ENCODE results near the gene UCK2.

Gene UCK2

DNA sequence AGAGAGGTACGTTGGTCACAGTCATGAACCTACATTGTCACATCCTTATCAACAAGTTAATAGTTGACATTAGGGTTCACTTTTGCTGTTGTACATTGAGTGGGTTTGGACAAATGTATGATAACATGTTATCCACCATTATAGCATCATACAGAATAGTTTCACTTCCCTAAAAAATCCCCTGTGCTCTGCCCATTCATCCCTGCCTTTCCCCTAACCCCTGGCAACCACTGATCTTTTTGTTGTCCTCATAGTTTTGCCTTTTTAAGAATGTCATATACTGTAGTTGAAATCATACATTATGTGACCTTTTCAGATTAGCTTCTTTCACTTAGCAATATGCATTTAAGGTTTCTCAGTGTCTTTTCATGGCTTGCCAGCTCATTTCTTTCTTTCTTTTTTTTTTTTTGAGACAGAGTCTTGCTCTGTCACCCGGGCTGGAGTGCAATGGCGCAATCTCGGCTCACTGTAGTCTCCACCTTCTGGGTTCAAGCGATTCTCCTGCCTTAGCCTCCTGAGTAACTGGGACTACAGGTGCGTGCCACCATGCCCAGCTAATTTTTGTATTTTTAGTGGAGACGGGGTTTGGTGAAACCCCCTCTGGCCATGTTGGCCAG lies 50.6 kb downstream of the UCK2 start:
- Histone ChIP-seq H3K4me2 (peak overlapping the region; percentile 17 to 60 (median 38); a peak in 19 of 22 replicates), H3K9ac (no peak overlapping the region), H3K27ac (peak overlapping the region in 4 of 11 experiments; percentile 4 to 51 (median 25); a peak in 4 of 22 replicates), H3K4me3 (no peak overlapping the region; a peak in 1 of 20 replicates), H3K27me3 (peaks cover 0 to 16% (median 8%) of the 10 kb centered on the region in 11 experiments; a peak in 11 of 22 replicates), H3K36me3 (peaks cover 0 to 61% (median 31%) of the 10 kb centered on the region in 11 experiments; a peak in 17 of 22 replicates), H3K9me3 (replicated peaks in 1 of 11) (peaks cover 14 to 48% (median 39%) of the 10 kb centered on the region in 11 experiments), H3K4me1 (peaks cover 22 to 54% (median 40%) of the 10 kb centered on the region in 10 experiments), H4K20me1 (peaks cover 0 to 100% (median 86%) of the 10 kb centered on the region in 11 experiments; a peak in 19 of 22 replicates)
- 0 out of 22 replicates have a peak, but pooled peaks of 3 of the 11 experiments have one; percentile 25 to 37 (median 27) for TF ChIP-seq Cebpa-rat (IDR thresholded peaks at IDR 0.05)

DNA sequence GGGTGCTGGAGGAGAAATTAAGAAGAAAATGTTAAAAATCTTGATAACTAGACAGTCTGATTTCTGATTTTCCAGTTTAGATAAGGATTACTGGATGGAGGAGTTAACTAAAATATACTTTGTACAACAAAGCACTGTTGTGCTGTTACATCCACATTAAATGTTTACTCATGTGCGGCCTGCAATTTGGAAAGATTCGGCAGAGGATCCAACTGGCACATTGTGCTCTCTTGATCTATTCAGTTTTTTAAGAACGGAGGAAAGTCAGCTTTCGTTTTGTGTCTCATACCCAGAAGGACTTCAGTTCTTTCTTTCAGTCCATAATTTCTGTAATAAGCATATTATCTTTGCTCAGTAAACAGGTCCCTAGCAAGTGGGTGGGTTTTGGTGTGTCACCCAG lies 52.5 kb downstream of the UCK2 start:
- H4K20me1 ChIP-seq, result peaks cover 0 to 100% (median 90%) of the 10 kb centered on the region in 11 experiments; a peak in 19 of 22 replicates
- H3K36me3 ChIP-seq, result peaks cover 0 to 52% (median 24%) of the 10 kb centered on the region in 11 experiments; a peak in 14 of 22 replicates
- no peak overlapping the region for H3K4me2 ChIP-seq
- H3K4me1 ChIP-seq, result peaks cover 40 to 54% (median 47%) of the 10 kb centered on the region in 10 experiments
- no peak overlapping the region for H3K27ac ChIP-seq
- no peak overlapping the region for H3K4me3 ChIP-seq
- H3K27me3 ChIP-seq, result peaks cover 0 to 5% (median 0%) of the 10 kb centered on the region in 11 experiments; a peak in 2 of 22 replicates
- H3K9ac ChIP-seq, result no peak overlapping the region
- peaks cover 0 to 35% (median 25%) of the 10 kb centered on the region in 11 experiments; a peak in 20 of 22 replicates for H3K9me3 ChIP-seq (replicated peaks in 1 of 11)
- TF ChIP-seq Cebpa-rat (IDR thresholded peaks at IDR 0.05), result no peak

DNA sequence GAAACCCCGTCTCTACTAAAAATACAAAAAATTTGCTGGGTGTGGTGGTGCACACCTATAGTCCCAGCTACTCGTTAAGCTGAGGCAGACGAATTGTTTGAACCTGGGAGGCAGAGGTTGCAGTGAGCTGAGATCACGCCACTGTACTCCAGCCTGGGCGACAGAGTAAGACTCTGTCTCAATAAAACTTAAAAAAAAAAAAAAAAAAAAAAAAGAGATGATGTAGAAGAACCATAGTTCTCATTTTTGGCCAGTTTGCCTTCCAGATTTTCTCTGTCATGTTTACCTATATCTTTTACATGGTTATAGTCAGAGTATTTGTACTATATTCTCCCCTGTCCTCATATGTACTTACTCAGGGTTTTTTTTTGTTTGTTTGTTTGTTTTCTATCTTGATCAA lies 53.6 kb downstream of the UCK2 start:
- Histone ChIP-seq H3K27ac (no peak overlapping the region), H3K36me3 (peaks cover 0 to 55% (median 24%) of the 10 kb centered on the region in 11 experiments; a peak in 14 of 22 replicates), H3K9me3 (replicated peaks in 1 of 11) (peaks cover 0 to 35% (median 25%) of the 10 kb centered on the region in 11 experiments; a peak in 20 of 22 replicates), H3K27me3 (no peaks in the 10 kb centered on the region), H4K20me1 (peaks cover 0 to 100% (median 90%) of the 10 kb centered on the region in 11 experiments; a peak in 18 of 22 replicates), H3K9ac (no peak overlapping the region), H3K4me3 (no peak overlapping the region), H3K4me1 (peaks cover 40 to 54% (median 46%) of the 10 kb centered on the region in 10 experiments), H3K4me2 (no peak overlapping the region)
- TF ChIP-seq Cebpa-rat (IDR thresholded peaks at IDR 0.05), result no peak

DNA sequence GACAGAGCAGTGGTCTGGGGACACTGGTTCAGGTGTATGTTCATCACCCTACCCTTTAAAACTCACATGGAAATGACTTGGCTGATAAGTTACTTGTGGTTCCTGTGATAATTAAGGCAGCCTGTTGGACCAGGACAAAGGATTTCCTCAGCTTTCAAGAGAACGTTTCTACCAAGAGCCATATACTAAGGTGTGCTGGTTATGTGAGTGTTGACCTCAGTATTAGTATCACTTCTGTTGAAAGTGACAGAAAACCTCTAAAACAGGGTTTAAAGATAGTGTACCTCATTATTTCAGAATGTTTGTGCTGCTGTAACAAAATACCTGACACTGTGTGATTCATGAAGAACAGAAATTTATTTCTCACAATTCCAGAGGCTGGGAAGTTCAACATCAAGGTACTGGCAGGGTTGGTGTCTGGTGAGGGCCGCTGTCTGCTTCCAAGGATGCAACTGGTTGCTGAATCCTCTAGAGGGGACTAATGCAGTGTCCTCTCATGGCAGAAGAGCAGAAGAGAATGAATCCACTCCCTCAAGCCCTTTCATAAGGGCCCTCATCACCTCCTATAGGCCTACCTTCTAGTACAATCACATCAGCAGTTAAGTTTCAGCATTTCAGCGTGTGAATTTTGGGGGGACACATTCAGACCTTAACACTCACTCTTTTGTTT lies 54.9 kb downstream of the UCK2 start:
- Histone ChIP-seq H3K9me3 (replicated peaks in 1 of 11) (peaks cover 0 to 27% (median 17%) of the 10 kb centered on the region in 11 experiments; a peak in 20 of 22 replicates), H3K27me3 (no peaks in the 10 kb centered on the region), H3K4me1 (peaks cover 40 to 64% (median 50%) of the 10 kb centered on the region in 10 experiments), H3K27ac (no peak overlapping the region; a peak in 2 of 22 replicates), H3K4me2 (peak overlapping the region in 2 of 11 experiments; percentile 8 to 78; a peak in 3 of 22 replicates), H3K4me3 (no peak overlapping the region), H3K36me3 (peaks cover 0 to 56% (median 16%) of the 10 kb centered on the region in 11 experiments; a peak in 13 of 22 replicates), H4K20me1 (peaks cover 0 to 100% (median 93%) of the 10 kb centered on the region in 11 experiments; a peak in 18 of 22 replicates), H3K9ac (no peak overlapping the region)
- no peak for TF ChIP-seq Cebpa-rat (IDR thresholded peaks at IDR 0.05)

DNA sequence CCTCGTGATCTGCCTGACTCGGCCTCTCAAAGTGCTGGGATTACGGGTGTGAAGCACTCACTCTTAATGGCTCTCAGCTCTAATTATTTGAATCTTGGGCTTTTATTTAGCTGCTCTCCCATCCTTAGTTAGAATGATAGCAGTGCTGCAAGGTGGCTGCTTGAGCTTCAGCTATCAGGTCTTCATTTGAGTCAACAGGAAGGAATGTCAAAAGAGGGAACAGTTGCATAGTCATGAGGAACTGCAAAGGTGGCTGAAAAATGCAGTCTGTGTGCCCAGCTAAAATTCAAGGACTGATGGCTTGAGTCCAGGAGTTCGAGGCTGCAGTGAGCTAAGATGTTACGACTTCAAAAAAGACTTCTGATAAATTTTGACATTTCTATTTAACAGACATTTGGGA lies 55.6 kb downstream of the UCK2 start:
- H3K27me3 ChIP-seq, result no peaks in the 10 kb centered on the region
- peak overlapping the region in 10 of 11 experiments; percentile 8 to 78 (median 69); a peak in 14 of 22 replicates for H3K4me2 ChIP-seq
- H3K9me3 ChIP-seq (replicated peaks in 1 of 11), result peaks cover 0 to 20% (median 12%) of the 10 kb centered on the region in 11 experiments; a peak in 16 of 22 replicates
- peaks cover 0 to 100% (median 98%) of the 10 kb centered on the region in 11 experiments; a peak in 18 of 22 replicates for H4K20me1 ChIP-seq
- H3K36me3 ChIP-seq, result peaks cover 0 to 52% (median 16%) of the 10 kb centered on the region in 11 experiments; a peak in 13 of 22 replicates
- no peak overlapping the region; a peak in 2 of 22 replicates for H3K27ac ChIP-seq
- peaks cover 38 to 57% (median 45%) of the 10 kb centered on the region in 10 experiments for H3K4me1 ChIP-seq
- no peak for TF ChIP-seq Cebpa-rat (IDR thresholded peaks at IDR 0.05)
- no peak overlapping the region for H3K4me3 ChIP-seq
- H3K9ac ChIP-seq, result no peak overlapping the region

DNA sequence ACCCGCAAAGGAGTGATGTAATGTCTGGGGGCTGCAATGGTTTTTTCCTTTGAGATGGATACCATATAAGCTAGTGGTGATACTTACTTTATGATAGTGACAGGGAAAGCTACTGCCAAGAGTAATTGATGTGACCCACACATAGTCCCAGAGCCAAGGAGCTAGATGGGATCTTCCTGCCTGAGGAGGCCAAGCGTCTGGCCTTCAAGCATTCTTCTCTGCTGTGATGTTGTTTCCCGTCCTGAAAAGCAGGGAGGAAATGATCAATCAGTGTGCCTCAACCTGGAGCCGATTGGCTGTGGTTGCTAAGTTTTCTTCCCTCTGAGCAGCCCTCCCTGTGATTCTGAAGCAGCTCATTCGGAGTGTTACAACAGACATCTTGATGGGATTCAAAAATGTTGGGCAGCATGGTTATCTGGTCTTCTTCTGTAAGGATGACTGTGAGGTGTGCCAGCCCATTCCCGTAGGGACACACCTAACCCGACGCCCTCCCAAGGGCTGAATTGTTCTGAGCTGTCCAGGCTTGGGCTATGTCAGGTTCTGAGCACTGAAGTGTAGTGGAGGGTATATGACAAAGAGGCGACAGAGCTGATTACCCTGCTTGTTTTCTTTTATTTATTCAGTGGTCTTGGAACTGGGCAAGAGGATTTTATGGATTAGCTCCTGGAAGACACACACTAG lies 56.7 kb downstream of the UCK2 start:
- no peak for TF ChIP-seq Cebpa-rat (IDR thresholded peaks at IDR 0.05)
- Histone ChIP-seq H3K4me1 (peaks cover 31 to 50% (median 40%) of the 10 kb centered on the region in 10 experiments), H3K9ac (peak overlapping the region in 8 of 11 experiments; percentile 0 to 59 (median 24); a peak in 11 of 22 replicates), H3K27ac (peak overlapping the region in 10 of 11 experiments; percentile 41 to 77 (median 64); a peak in 19 of 22 replicates), H3K9me3 (replicated peaks in 1 of 11) (peaks cover 0 to 9% (median 1%) of the 10 kb centered on the region in 11 experiments; a peak in 5 of 22 replicates), H3K36me3 (peaks cover 0 to 45% (median 5%) of the 10 kb centered on the region in 11 experiments; a peak in 12 of 22 replicates), H3K27me3 (no peaks in the 10 kb centered on the region), H4K20me1 (peaks cover 0 to 100% (median 98%) of the 10 kb centered on the region in 11 experiments; a peak in 18 of 22 replicates), H3K4me2 (peak overlapping the region; percentile 37 to 81 (median 71)), H3K4me3 (no peak overlapping the region)

DNA sequence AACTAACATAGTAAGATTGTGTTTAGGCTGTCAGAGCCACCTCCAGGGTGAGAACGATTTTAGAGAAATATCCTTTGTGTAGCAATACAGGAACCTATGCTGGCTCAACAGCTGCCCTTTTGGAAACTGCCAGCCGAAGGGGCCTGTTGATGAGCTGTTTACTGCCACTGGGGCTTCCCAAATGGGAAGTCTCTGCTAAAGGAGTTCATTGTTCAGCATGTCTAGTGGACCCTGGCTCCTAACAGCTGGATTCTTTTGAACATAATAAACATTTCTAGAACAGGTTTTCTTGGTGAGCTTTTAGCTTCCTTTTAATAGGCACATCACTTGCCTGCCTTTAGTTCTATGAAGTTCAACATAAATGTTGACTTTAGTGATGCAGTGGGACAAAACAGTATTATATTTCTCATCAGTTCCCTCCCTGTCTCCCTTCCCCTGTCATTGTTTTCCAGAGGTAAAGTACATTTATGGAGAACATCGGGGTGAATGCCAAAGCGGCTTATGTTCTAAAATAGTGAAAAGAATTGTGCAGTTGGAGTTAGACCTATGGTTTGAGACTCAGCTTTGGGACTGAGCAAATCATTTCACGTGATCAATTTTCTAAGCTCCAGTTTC lies 57.4 kb downstream of the UCK2 start:
- peaks cover 31 to 50% (median 40%) of the 10 kb centered on the region in 10 experiments for H3K4me1 ChIP-seq
- peak in 3 of 11 experiments; percentile 14 to 30 (median 28); a peak in 1 of 22 replicates for TF ChIP-seq Cebpa-rat (IDR thresholded peaks at IDR 0.05)
- peaks cover 0 to 100% (median 99%) of the 10 kb centered on the region in 11 experiments; a peak in 18 of 22 replicates for H4K20me1 ChIP-seq

More for the DNA sequence above, 57.4 kb downstream of the UCK2 start:
- Histone ChIP-seq H3K4me3 (no peak overlapping the region), H3K27ac (peak overlapping the region; percentile 5 to 77 (median 63); a peak in 19 of 22 replicates), H3K9ac (peak overlapping the region in 8 of 11 experiments; percentile 0 to 59 (median 21); a peak in 10 of 22 replicates), H3K9me3 (replicated peaks in 1 of 11) (peaks cover 0 to 9% (median 0%) of the 10 kb centered on the region in 11 experiments; a peak in 4 of 22 replicates), H3K4me2 (peak overlapping the region; percentile 37 to 81 (median 71)), H3K36me3 (peaks cover 0 to 50% (median 6%) of the 10 kb centered on the region in 11 experiments; a peak in 12 of 22 replicates), H3K27me3 (no peaks in the 10 kb centered on the region)

Data from BLaER1 treated with 17β-estradiol and CSF1 and Interleukin-3, amounts not matched to agents 10 nM and 100 nM (cell line).